Activated CD8-positive, alpha-beta memory T cell treated with anti-CD3 and anti-CD28 coated beads for 36 hours (primary cell): ENCODE data around the gene SCAI. TPM values are rescaled to one million over a fixed set of nuclear protein-coding genes. Genes with fewer than 3 reads are reported as not detected.
"Not testable (repeated sequence)": the region's sequence is repeated elsewhere in the genome, so short reads cannot be mapped to it uniquely, and the experiment has no call there.

ENCODE experiments used
- CTCF ChIA-PET: fragments of 350-600 bp; sonication (Branson Sonifier 250); formaldehyde crosslinking; loops from one replicate; lab custom pipeline; 2021; ENCODE audit warnings: antibody characterized with exemption; lab: Charles Lee
- POLR2A ChIA-PET: fragments of 350-600 bp; sonication (Branson Sonifier 250); formaldehyde crosslinking; loops from one replicate; lab custom pipeline; 2021; ENCODE audit warnings: antibody characterized with exemption; lab: Charles Lee
- total RNA-seq, 2 experiments: library from RNA; stranded (reverse); gene quantifications; one replicate each; pipeline ENCODE4 v1.2.3, GENCODE V29; 2021

Gene SCAI
- total RNA-seq, 2 experiments from 2014 or later: 7.5 to 8.8 TPM

DNA sequence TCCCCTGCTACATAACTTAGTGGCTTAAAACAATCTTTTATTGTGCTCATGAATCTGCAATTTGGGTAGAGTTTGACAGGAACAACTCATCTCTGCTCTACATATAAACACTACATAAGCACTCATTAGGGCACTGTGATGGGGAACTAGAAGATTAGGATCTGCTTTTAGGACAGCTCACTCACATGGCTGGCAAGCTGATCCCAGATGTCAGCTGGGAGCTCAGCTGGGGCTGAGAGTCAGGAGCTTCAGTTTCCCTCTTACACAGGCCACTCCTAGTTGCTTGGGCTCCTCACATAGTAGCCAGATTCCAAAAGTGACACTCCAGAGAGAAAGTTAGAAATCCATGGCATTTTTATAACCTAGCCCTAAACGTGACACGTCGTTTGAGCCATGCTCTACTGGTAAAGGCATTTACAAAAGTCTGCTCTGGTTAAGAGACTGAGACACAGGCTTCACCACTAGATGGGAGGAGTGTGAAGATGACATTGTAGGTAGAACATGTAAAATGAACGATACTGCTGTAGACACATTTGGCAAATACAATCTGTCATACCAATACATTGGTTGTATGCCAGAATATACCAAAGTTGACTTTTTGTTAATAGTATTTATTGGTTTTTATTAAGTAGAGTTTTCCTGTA, 23.6 kb downstream of the SCAI start:
- CTCF ChIA-PET: no interaction called here
- POLR2A ChIA-PET: no interaction called here

DNA sequence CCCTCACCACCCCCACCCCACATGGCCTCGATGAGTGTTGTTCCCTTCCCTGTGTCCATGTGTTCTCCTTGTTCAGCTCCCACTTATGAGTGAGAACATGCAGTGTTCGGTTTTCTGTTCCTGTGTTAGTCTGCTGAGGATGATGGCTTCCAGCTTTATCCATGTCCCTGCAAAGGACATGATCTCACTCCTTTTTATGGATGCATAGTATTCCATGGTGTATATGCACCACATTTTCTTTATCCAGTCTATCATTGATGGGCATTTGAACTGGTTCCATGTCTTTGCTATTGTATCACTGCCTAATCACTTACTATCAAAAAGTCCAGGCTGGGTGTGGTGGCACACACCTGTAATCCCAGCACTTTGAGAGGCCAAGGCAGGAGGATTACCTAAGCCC, 24.6 kb downstream of the SCAI start:
- CTCF ChIA-PET, POLR2A ChIA-PET: not testable (repeated sequence)

DNA sequence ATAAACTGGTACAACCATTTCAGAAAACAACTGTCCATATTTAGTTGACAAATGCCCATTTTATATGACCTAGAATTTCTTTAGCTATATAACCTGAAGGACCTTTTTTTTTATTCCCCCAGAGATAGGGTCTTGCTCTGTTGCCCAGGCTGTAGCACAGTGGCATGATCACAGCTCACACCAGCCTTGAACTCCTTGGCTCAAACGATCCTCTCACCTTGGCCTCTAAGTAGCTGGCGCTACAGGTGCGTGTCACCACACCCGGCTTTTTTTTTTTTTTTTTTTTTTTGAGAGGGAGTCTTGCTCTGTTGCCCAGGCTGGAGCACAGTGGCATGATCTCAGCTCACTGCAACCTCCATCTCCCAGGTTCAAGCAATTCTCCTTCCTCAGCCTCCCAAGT, 28.8 kb downstream of the SCAI start:
- POLR2A ChIA-PET: interaction anchor here (0.6 kb wide), 1 partner anchor 158 kb away, joined by 5 read pairs; no protein-coding TSS in a partner anchor
- CTCF ChIA-PET: not testable (repeated sequence)

DNA sequence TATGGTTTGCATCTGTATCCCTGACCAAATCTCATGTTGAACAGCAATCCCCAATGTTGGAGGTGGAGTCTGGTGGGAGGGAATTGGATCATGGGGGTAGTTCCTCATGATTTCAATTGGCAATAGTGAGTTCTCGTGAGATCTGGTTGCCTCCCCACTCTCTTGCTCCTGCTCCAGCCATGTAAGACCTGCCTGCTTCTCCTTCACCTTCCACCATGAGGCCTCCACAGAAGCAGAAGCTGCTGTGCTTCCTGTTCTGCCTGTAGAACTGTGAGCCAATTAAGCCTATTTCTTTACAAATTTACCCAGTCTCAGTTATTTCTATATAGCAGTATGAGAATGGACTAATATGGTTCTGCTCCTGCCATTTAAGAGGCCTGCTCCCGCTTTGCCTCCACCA, 32.9 kb downstream of the SCAI start:
- CTCF ChIA-PET: no interaction called here
- POLR2A ChIA-PET: no interaction called here

DNA sequence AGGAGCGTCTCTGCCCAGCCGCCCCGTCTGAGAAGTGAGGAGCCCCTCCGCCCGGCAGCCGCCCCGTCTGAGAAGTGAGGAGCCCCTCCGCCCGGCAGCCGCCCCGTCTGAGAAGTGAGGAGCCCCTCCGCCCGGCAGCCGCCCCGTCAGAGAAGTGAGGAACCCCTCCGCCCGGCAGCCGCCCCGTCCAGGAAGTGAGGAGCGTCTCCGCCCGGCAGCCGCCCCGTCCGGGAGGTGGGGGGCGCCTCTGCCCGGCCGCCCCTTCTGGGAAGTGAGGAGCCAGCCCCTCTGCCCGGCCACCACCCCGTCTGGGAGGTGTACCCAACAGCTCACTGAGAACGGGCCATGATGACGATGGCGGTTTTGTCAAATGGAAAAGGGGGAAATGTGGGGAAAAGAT, 34.8 kb downstream of the SCAI start:
- CTCF ChIA-PET: interaction anchor here (0.6 kb wide), 1 partner anchor 20 kb away, joined by 3 read pairs; no protein-coding TSS in a partner anchor
- POLR2A ChIA-PET: not testable (repeated sequence)

DNA sequence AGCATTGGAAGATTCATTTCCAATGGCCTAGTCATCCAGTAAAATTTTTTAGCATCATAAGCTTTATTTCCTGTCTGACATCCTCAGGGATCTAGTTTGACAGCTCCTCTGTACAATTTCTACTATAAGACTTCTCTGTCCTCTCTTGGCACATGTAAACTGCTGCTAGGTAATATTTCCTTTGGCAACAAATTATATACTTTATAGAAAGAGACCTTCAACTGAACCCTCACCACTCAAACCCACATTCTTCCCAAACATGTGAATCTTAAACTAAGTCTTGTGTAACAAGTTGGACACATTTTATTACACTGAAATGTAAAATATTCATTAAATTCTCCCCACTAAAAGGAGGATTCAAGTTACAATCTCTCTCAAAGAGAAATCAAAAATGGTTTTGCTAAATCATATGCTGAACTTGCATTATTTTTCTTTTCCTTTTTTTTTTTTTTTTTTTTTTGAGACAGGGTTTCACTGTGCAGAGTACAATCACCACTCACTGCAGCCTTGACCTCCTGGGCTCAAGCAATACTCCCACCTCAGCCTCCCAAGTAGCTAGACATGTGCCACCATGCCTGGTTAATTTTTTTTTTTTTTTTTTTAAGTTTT, 36.9 kb downstream of the SCAI start:
- POLR2A ChIA-PET: no interaction called here

DNA sequence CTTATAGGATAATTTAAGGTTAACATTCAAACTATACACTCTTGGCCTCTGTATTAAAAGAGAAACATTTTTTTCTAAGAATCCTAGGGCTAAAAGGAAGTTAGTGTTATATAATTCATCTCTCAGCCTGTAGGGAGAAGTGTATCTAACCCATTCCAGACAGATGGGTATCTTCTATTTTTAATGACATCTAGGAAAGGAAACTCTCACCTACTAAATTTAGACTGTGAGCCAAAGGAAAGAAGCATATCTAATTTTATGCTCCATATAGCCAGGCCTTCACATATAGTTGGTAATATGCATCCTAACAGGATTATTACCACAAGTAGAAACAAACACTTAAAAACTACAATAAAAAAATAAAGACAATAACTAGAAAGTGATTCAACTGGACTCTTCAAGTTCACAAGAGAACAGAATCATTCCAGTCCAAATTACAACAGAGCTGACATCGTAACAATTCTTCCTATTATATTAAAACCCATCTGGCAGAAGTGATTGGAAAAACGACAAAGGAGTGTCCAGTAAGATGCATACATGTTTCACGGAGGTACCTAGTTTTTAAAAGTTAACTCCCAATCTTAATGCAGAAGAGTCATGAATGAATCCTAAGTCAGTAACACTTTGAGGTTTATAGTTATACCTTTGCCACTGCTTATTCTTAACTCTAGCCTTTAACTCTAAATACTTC, 39.4 kb downstream of the SCAI start:
- ChIA-PET CTCF (no interaction called here), POLR2A (no interaction called here)

More for the DNA sequence above, 36.9 kb downstream of the SCAI start:
- CTCF ChIA-PET: no interaction called here

DNA sequence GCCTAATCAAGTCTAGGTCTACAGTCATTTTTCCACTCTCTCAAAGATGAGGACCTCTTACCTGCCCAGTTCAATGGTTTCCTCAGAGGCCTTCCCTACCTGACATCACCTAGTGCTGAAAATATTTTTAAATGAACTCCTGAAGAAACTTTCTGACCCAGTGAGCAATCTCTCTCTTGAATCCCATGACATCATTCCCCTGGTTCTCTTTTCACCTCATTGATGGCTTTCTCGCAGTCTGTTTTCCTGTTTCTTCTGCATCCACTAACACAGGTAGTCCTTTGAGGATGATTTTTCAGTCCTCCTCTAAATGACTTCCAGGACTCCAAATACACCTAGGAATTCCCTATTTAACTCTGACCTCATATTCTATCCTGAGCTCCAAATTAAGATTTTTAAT, 40.3 kb downstream of the SCAI start:
- CTCF ChIA-PET: no interaction called here
- POLR2A ChIA-PET: interaction anchor here (0.7 kb wide), 1 partner anchor 231 kb away, joined by 3 read pairs; no protein-coding TSS in a partner anchor

DNA sequence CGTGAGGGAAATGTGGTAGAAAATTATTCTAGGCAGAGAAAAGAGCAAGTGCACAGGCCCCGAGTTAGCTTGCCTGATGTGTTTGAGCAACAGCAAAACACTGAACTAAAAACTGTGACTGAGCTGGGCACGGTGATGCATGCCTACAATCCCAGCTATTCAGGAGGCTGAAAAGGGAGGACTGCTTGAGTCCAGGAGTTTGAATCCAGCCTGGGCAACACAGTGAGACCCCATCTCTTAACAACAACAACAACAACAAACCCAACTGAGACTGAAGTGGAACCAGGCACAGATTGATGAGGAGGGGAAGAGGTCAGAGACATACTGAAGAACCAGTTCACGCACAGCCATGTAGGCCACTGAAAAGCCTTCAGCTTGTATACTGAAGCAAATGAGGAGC, 42.5 kb downstream of the SCAI start:
- ChIA-PET CTCF (no interaction called here), POLR2A (no interaction called here)

DNA sequence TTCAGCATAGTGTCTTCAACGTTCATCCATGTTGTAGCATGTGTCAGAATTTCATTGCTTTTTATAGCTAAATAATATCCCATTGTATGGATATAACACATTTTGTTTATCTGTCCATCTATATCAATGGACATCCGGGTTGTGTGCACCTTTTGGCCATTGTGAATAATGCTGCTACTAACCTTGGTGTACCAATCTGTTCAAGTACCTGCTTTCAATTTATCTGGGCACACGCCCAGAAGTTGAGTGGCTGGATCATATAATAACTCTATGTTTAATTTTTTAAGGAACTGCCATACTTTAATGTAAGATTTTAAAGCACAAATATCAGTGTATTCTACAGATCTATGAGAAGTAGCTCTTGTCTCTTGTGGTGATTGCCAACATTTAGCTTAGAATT, 43.5 kb downstream of the SCAI start:
- ChIA-PET POLR2A (no interaction called here), CTCF (no interaction called here)

DNA sequence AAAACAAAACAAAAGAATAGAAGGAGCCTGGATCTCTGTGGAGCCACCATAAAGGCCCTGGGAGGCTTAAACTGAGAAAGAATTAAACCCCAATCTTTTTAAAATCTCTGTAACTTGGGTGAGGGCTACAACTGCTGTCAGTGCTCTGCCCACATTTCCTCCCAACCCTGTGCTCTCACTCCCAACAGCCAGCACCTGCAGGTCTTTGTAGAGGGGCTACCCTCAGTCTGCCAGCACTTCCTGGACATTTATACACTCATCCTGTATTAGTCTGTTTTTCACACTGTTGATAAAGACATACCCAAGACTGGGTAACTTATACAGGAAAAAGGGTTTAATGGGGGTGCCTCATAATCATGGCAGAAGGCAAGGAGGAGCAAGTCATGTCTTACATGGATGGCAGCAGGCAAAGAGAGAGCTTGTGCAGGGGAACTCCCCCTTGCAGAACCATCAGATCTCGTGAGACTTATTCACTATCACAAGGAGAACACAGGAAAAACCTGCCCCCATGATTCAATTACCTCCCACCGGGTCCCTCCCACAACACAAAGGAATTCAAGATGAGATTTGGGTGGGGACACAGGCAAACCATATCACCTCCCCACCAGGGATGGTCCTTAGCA, 47.4 kb downstream of the SCAI start:
- CTCF ChIA-PET: no interaction called here
- POLR2A ChIA-PET: no interaction called here

DNA sequence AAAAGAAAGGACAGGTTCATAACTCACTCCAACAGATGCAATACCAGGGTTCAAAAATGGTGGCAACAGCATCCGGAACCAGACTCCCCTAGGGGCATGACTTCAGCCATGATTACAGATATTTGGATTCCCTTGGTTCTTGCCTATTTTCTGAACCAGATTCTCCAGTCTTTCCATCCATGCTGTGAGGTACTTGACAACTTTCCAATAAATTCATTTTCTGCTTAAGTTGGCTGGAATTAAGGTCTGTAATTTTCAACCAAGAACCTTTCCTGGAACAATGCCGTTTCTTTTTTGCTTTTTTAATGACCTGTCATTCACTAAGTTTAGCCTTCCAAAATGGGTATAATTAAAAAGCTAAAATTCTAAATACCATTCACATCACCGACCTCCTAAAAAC, 52.2 kb downstream of the SCAI start:
- POLR2A ChIA-PET: no interaction called here
- CTCF ChIA-PET: no interaction called here

DNA sequence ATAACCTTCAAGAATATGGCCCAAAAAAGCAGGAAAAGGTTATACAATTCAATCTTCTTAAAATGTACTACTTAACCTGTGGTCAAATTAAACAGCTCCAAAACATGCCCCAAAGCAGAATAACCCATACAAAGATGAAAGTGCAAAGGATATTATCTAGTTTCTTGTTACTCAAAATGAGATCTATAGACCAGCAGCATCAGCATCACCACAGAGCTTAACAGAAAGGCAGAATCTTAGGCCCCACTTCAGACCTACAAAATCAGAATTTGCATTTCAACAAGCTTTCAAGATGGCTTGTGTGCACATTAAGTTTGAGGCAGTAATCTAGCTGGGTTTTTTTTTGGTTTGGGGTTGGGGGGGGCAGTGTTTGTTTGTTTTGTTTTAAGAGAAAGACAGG, 54.0 kb downstream of the SCAI start:
- CTCF ChIA-PET: no interaction called here
- POLR2A ChIA-PET: no interaction called here

DNA sequence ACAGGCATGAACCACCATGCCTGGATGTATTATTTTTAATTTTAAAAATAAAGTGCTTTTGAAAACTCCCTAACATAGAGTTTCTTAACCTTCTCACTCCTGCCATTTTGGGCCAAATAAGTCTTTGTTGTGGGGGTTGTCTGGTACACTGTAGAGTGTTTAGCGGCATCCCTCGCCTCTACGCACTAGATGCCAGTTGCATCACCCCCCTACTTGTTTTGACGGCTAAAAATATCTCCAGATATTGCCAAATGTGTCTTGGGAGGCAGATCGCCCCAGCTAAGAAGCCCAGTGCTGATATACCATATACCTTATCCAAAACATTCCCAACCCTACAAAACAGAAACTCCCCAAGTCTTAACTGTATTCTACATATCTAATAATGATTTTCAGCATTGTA, 54.6 kb downstream of the SCAI start:
- CTCF ChIA-PET: no interaction called here
- POLR2A ChIA-PET: no interaction called here

DNA sequence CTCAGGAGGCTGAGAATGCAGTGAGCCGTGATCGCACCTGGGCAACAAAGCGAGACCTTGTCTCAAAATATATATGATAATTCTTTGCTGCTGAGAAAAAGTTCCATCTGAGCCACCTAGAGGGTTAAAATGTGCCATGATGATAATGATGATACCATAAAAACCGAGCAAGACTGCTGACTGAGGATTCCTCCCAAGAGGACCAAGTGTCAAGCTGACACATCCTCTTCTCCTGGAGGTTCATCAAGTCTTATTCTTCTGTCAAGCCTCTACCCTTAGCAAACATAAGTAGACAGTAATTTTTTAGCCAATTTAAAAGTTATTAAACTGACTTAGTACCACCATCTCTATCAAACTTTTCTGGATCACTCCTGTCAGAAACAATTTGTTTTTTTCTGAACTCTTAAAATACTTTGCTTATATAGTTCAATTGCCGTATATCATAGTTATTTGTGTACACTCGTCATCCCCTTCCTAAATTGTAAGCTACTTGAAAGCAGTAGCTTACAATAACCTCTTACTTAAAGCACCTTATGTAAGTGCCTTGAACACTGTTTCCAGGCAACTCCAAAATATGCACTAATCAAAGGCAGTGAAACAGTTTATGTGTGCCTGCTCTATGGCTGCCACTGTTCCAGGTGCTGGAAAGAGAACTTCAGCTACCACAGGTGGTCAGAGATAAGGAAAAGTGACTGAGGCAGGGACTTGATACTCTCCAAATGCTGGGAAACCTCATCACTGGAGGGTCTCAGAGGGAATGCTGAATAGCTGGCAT, 57.4 kb downstream of the SCAI start:
- ChIA-PET POLR2A (no interaction called here), CTCF (interaction anchor here (0.6 kb wide), 1 partner anchor 81 kb away, joined by 4 read pairs; no protein-coding TSS in a partner anchor)

DNA sequence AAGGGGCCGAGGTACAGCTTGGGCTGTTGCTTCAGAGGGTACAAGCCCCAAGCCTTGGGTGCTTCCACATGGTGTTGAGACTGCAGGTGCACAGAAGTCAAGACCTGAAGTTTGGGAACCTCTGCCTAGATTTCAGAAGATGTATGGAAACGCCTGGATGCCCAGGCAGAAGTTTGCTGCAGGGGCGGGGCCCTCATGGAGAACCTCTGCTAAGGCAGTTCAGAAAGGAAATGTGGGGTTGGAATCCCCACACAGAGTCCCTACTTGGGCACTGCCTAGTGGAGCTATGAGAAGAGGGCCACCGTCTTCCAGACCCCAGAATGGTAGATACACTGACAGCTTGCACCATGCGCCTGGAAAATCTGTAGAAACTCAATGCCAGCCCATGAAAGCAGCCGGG, 61.1 kb downstream of the SCAI start:
- CTCF ChIA-PET, POLR2A ChIA-PET: not testable (repeated sequence)

DNA sequence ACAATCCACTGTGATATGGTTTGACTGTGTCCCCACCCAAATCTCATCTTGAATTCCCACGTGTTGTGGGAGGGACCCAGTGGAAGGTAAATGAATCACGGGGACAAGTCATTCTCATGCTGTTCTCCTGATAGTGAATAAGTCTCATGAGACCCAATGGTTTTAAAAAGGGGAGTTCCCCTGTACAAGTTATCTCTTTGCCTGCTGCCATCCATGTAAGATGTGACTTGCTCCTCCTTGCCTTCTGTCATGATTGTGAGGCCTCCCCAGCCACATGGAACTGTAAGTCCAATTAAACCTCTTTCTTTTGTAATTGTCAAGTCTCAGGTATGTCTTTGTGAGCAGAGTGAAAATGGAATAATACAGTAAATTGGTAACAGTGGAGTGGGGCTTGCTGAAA, 62.5 kb downstream of the SCAI start:
- CTCF ChIA-PET, POLR2A ChIA-PET: not testable (repeated sequence)

DNA sequence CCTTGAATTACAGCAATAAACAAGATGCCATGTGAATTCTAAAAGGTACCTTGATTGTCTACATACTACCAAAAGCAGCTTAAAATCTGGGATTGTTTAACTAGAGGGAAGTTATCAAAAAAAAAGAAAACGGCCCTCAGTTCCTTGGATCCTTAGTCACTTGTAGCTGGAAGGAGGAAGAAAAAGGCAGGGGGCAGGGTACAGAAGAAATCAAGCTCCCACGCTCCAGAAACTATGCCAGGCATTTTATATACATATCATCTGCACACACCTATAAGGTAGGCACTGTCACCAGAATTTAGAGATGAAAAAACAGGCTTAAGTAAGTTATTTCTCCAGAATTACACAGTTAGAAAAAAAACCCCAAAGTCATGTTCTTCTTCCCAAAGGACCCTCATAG, 63.4 kb downstream of the SCAI start:
- CTCF ChIA-PET: no interaction called here
- POLR2A ChIA-PET: no interaction called here

DNA sequence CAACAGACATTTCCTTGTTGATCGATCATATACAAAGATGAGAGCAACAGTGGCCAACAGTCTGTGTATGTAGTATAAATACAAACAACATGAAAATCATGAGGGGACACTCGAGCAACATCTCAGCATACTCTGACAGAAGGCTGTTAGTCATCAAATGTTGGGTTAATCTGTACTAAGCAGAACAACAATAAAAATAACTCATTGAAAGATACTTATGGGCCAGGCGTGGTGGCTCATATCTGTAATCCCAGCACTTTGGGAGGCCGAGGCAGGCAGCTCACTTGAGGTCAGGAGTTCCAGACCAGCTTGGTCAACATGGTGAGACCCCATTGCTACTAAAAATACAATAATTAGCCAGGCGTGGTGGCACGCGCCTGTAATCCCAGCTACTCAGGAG, 67.3 kb downstream of the SCAI start:
- ChIA-PET POLR2A (interaction anchor here (0.6 kb wide), 1 partner anchor 44 kb away, joined by 3 read pairs; no protein-coding TSS in a partner anchor), CTCF (no interaction called here)
